Spleen (tissue), 11 donors: ENCODE measurements around the gene CNPY1. TPM values are rescaled to one million over a fixed set of nuclear protein-coding genes. Genes with fewer than 3 reads are reported as not detected.

ENCODE experiments used
- DNase-seq: peaks from one replicate; pipeline ENCODE4 v3.0.0-alpha.2; 2020
- H3K27ac ChIP-seq, 8 donors: fragments of 200-600 bp; sonication (generic) in 7 of 8; 1 replicate in 4 of 8; 2 replicates in 4 of 8; pipeline versions ENCODE4 v1.5.0 to v1.8.0; 2016 to 2021; ENCODE audit warnings: inconsistent platforms in 4 of 8, mild to moderate bottlenecking in 4 of 8, moderate library complexity in 1 of 8
- H3K27me3 ChIP-seq, 7 donors: fragments of 200-600 bp; sonication (generic) in 6 of 7; replicated peaks in 1 of 7; 1 replicate in 4 of 7; 2 replicates in 3 of 7; pipeline versions ENCODE4 v1.5.0 to v1.8.0; 2016 to 2021; ENCODE audit warnings: inconsistent platforms in 3 of 7, mild to moderate bottlenecking in 1 of 7
- H3K36me3 ChIP-seq, 6 donors: fragments of 200-600 bp; sonication (generic) in 5 of 6; 1 replicate in 4 of 6; 2 replicates in 2 of 6; pipeline versions ENCODE4 v1.5.0 to v1.8.0; 2016 to 2021; ENCODE audit warnings: inconsistent platforms in 2 of 6
- H3K4me1 ChIP-seq, 6 donors: fragments of 200-600 bp; sonication (generic) in 5 of 6; 1 replicate in 3 of 6; 2 replicates in 3 of 6; pipeline versions ENCODE4 v1.5.0 to v1.8.0; 2016 to 2021; ENCODE audit warnings: inconsistent platforms in 3 of 6
- H3K4me3 ChIP-seq, 8 donors: fragments of 200-600 bp; sonication (generic) in 7 of 8; 1 replicate in 4 of 8; 2 replicates in 4 of 8; pipeline versions ENCODE4 v1.5.0 to v1.8.0; 2016 to 2021; ENCODE audit warnings: inconsistent platforms in 4 of 8, mild to moderate bottlenecking in 4 of 8, moderate library complexity in 2 of 8
- H3K9me3 ChIP-seq, 8 donors: fragments of 200-600 bp; sonication (generic) in 7 of 8; 1 replicate in 4 of 8; 2 replicates in 4 of 8; pipeline versions ENCODE4 v1.5.0 to v1.8.0; 2016 to 2021; ENCODE audit warnings: inconsistent platforms in 4 of 8
- CTCF ChIP-seq, 11 experiments: fragments of 200-600 bp in 7 of 11; fragments of 450-650 bp in 4 of 11; sonication (generic) in 4 of 11; IDR thresholded peaks in 8 of 11; conservative IDR thresholded peaks in 3 of 11; 1 replicate in 7 of 11; 2 replicates in 4 of 11; pipeline versions ENCODE4 v1.4.0 to v1.8.0; 2016 to 2021; ENCODE audit warnings: antibody characterized with exemption in 11 of 11, inconsistent platforms in 4 of 11, mild to moderate bottlenecking in 1 of 11
- POLR2A ChIP-seq, 3 donors: fragments of 450-650 bp; IDR thresholded peaks; one replicate each; pipeline ENCODE4 v1.5.1; 2017; ENCODE audit warnings: antibody characterized with exemption in 3 of 3, mild to moderate bottlenecking in 1 of 3
- POLR2AphosphoS5 ChIP-seq, 3 donors: sonication (generic); formaldehyde crosslinking; IDR thresholded peaks; one replicate each; pipeline ENCODE4 v1.5.1; 2017; ENCODE audit warnings: antibody characterized with exemption in 3 of 3
- WGBS, 5 donors: extraction: QIAGEN DNeasy Blood & Tissue Kit in 3 of 5; methylation state at CpG; one replicate each; pipeline versions ENCODE4 v1.1.5 to v1.1.7; 2013 to 2018; 5-methylcytosine and 5-hydroxymethylcytosine counted together
- intact Hi-C: fragments of 100-400 bp; cut with DNase I; formaldehyde crosslinking; loops from one replicate; pipeline ENCODE4 v1.15.0; 2023; ENCODE audit warnings: low total_unique reads
- polyA plus RNA-seq, 3 donors: library from polyadenylated mRNA; stranded (reverse); fragments of 200-250 nt; gene quantifications; one replicate each; pipeline ENCODE4 v1.2.1, GENCODE V29; 2013
- total RNA-seq, 7 donors: library from RNA; depleted of rRNA in 3 of 7; stranded (reverse); fragments of >200 nt in 3 of 7; fragmentation: NEBNext Ultra II Directional in 4 of 7; extraction: Animal tissue kit (Norgen Biotek cat#: 25700) in 4 of 7; gene quantifications; one replicate each; pipeline versions ENCODE4 v1.1.0 to v1.2.1, GENCODE V29; 2016 to 2021
- donor health status: healthy with polysubstance abuse.
- donor health status: DM: no; HTN: no; CAD: no; lungs with moderate emphysema.
- donor health status: DM: no; HTN: no; CAD: no.
- donor health status: Bipolar disorder and iron deficiency.
- donor health status: healthy.
- donor health status: DM: no; HTN: no; CAD: no.
- donor health status: DM: yes; HTN: yes; CAD: no.

The CNPY1 gene
- total and polyA plus RNA-seq, 10 donors = not detected

GRCh38 chr7:155459700-155460461 is 86.5 kb downstream of the CNPY1 start:
- peaks cover 12 to 98% (median 96%) of the 10 kb centered on the region in 7 donors for H3K27me3 ChIP-seq
- H3K4me3 ChIP-seq = no peak overlapping the region
- no peaks in the 10 kb centered on the region for H3K9me3 ChIP-seq
- intact Hi-C loops = loop anchor here (10.0 kb wide), 1 partner anchor 85 kb away; no protein-coding TSS in a partner anchor
- WGBS, 5 donors = 7 to 13% (median 8%) methylated on average over 33 to 34 of the region's 34 CpGs
- TF ChIP-seq CTCF (IDR thresholded peaks at IDR 0.05 in 8 of 11, conservative IDR thresholded peaks at IDR 0.05 in 3 of 11) (no peak), POLR2AphosphoS5 (IDR thresholded peaks at IDR 0.05) (no peak), POLR2A (IDR thresholded peaks at IDR 0.05) (no peak)
- H3K4me1 ChIP-seq = peaks cover 10 to 43% (median 35%) of the 10 kb centered on the region in 6 donors
- no peaks in the 10 kb centered on the region for H3K36me3 ChIP-seq
- peak; percentile 29 for DNase-seq
- H3K27ac ChIP-seq = no peak overlapping the region

GRCh38 chr7:155458878-155459699 is 87.3 kb downstream of the CNPY1 start:
- Histone ChIP-seq H3K27me3 (peaks cover 11 to 98% (median 96%) of the 10 kb centered on the region in 7 donors), H3K4me1 (peaks cover 17 to 51% (median 43%) of the 10 kb centered on the region in 6 donors), H3K27ac (no peak overlapping the region), H3K4me3 (peak overlapping the region in 6 of 8 donors; percentile 15 to 70 (median 31)), H3K9me3 (no peaks in the 10 kb centered on the region), H3K36me3 (no peaks in the 10 kb centered on the region)
- WGBS, 5 donors = 5 to 7% (median 6%) methylated on average over 41 to 68 of the region's 68 CpGs
- TF ChIP-seq POLR2AphosphoS5 (IDR thresholded peaks at IDR 0.05) (no peak), POLR2A (IDR thresholded peaks at IDR 0.05) (no peak), CTCF (IDR thresholded peaks at IDR 0.05 in 8 of 11, conservative IDR thresholded peaks at IDR 0.05 in 3 of 11) (peak in 1 of 11 experiments; percentile 13)
- DNase-seq = peak; percentile 67
- intact Hi-C loops = no loop called here

- H3K4me1 ChIP-seq = peaks cover 17 to 58% (median 50%) of the 10 kb centered on the region in 6 donors
- H3K36me3 ChIP-seq = no peaks in the 10 kb centered on the region
- 1 to 4% (median 3%) methylated on average over 21 to 105 of the region's 105 CpGs for WGBS, 5 donors
- H3K27me3 ChIP-seq = peaks cover 11 to 98% (median 96%) of the 10 kb centered on the region in 7 donors
- intact Hi-C loops = no loop called here
- no peaks in the 10 kb centered on the region for H3K9me3 ChIP-seq
- DNase-seq = peak; percentile 71
- TF ChIP-seq POLR2A (IDR thresholded peaks at IDR 0.05) (no peak), POLR2AphosphoS5 (IDR thresholded peaks at IDR 0.05) (no peak), CTCF (IDR thresholded peaks at IDR 0.05 in 8 of 11, conservative IDR thresholded peaks at IDR 0.05 in 3 of 11) (no peak)
- no peak within 1 kb of the TSS for H3K27ac ChIP-seq
- H3K4me3 ChIP-seq = peak within 1 kb of the TSS; percentile 25 to 70 (median 44)
These were observed 88.1 kb downstream of the CNPY1 start, which contains the start of gene EN2 for GRCh38 chr7:155458111-155458877. EN2 (plus strand) TSS chr7:155458129; CDS start chr7:155458378, 249 bp downstream.
